HG03064 (cell line): ENCODE results near the gene BMP5.

ENCODE experiments used
- ATAC-seq: cut with Tn5 transposase; IDR thresholded peaks from one replicate; pipeline ENCODE4 v1.9.1; 2021; ENCODE audit warnings: low read depth; ENCODE audit not compliant: unreplicated experiment

BMP5 gene

GRCh38 chr6:55734256-55734655, 141.1 kb downstream of the BMP5 start:
- no peak for ATAC-seq

GRCh38 chr6:55729665-55730064, 145.7 kb downstream of the BMP5 start:
- no peak for ATAC-seq

GRCh38 chr6:55726144-55726543, 149.2 kb downstream of the BMP5 start:
- ATAC-seq = no peak

GRCh38 chr6:55714831-55715230, 160.6 kb downstream of the BMP5 start:
- ATAC-seq = no peak

- no peak for ATAC-seq
These were observed 162.0 kb downstream of the BMP5 start for GRCh38 chr6:55713436-55713835.

- no peak for ATAC-seq
These were observed 166.7 kb downstream of the BMP5 start for GRCh38 chr6:55708711-55709110.

GRCh38 chr6:55705451-55706440, 169.6 kb downstream of the BMP5 start:
- ATAC-seq = no peak

- no peak for ATAC-seq
These were observed 171.0 kb downstream of the BMP5 start for GRCh38 chr6:55704421-55704820.
